ENCODE results near the gene COA7. TPM values are rescaled to one million over a fixed set of nuclear protein-coding genes. Genes with fewer than 3 reads are reported as not detected.

The COA7 gene
- total and polyA plus RNA-seq, 8 donors: 5.4 to 12.2 (median 7.3) TPM; not detected in 1

- Histone ChIP-seq H3K36me3 (no peaks in the 10 kb centered on the region), H3K4me1 (no peaks in the 10 kb centered on the region), H3K27me3 (no peaks in the 10 kb centered on the region), H3K9me3 (no peaks in the 10 kb centered on the region), H3K27ac (no peak overlapping the region), H3K4me3 (no peak overlapping the region)
- intact Hi-C loops (cut with DNase I; ENCODE audit: low total_unique reads): no loop called here
- TF ChIP-seq EP300 (IDR thresholded peaks at IDR 0.05) (no peak), POLR2A (IDR thresholded peaks at IDR 0.05) (no peak), POLR2AphosphoS5 (IDR thresholded peaks at IDR 0.05) (no peak)
- TF ChIP-seq, protein P1, sequence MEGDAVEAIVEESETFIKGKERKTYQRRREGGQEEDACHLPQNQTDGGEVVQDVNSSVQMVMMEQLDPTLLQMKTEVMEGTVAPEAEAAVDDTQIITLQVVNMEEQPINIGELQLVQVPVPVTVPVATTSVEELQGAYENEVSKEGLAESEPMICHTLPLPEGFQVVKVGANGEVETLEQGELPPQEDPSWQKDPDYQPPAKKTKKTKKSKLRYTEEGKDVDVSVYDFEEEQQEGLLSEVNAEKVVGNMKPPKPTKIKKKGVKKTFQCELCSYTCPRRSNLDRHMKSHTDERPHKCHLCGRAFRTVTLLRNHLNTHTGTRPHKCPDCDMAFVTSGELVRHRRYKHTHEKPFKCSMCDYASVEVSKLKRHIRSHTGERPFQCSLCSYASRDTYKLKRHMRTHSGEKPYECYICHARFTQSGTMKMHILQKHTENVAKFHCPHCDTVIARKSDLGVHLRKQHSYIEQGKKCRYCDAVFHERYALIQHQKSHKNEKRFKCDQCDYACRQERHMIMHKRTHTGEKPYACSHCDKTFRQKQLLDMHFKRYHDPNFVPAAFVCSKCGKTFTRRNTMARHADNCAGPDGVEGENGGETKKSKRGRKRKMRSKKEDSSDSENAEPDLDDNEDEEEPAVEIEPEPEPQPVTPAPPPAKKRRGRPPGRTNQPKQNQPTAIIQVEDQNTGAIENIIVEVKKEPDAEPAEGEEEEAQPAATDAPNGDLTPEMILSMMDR (IDR thresholded peaks at IDR 0.05): no peak
- 83 to 94% (median 86%) methylated on average over 2 of the region's 2 CpGs for WGBS, 5 donors
- no peak for DNase-seq
Measured at GRCh38 chr1:52670604-52671003, 27.5 kb downstream of the COA7 start.

DNA sequence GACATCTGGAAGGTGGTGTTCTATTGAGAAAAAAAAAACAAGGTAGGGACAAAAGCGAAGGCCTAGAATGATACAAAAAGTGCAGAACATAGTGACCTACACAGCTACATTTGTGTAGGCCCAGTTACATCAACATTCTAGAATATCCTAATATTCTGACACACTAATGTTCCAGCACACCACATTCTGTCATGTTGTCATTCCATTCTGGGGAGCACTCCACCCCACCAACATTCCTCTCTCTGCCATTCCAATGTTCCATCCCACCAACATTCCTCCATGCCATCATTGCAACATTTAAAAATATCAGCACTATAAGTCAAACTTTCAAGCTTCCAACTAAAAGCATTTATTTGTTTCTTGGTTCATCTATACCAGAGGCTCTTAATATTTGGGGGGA is 28.5 kb downstream of the COA7 start:
- H3K27me3 ChIP-seq: no peaks in the 10 kb centered on the region
- no peak overlapping the region for H3K27ac ChIP-seq
- intact Hi-C loops (cut with DNase I; ENCODE audit: low total_unique reads): no loop called here
- H3K9me3 ChIP-seq: no peaks in the 10 kb centered on the region
- no peaks in the 10 kb centered on the region for H3K4me1 ChIP-seq
- H3K4me3 ChIP-seq: no peak overlapping the region
- 96 to 100% (median 100%) methylated on average over 1 of the region's 1 CpG for WGBS, 5 donors
- TF ChIP-seq, protein P1 (IDR thresholded peaks at IDR 0.05): no peak
- TF ChIP-seq POLR2AphosphoS5 (IDR thresholded peaks at IDR 0.05) (no peak), POLR2A (IDR thresholded peaks at IDR 0.05) (no peak), EP300 (IDR thresholded peaks at IDR 0.05) (no peak)
- no peaks in the 10 kb centered on the region for H3K36me3 ChIP-seq
- DNase-seq: no peak

DNA sequence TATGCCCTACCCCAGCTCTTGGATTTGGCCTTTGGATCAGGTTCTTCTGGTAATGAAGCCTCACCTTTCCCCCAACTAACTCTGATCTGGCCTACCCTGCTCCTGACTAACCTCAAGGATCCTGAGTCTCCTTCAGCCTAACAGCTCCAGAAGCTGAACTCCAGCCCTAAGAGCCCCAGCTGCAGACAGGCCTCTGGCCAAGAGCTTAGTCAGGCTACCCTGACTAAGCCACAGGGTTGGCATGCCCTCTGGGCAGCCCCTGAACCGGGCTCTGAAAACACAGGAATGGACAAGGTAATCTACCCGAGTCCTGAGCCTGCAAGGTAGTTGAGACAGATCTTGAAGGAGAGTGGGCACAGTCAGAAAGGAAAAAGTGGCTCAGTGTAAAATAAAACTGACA is 29.4 kb downstream of the COA7 start:
- Histone ChIP-seq H3K9me3 (no peaks in the 10 kb centered on the region), H3K36me3 (no peaks in the 10 kb centered on the region), H3K27me3 (no peaks in the 10 kb centered on the region), H3K4me1 (no peaks in the 10 kb centered on the region), H3K4me3 (no peak overlapping the region), H3K27ac (no peak overlapping the region)
- intact Hi-C loops (cut with DNase I; ENCODE audit: low total_unique reads): no loop called here
- DNase-seq: no peak
- no peak for TF ChIP-seq POLR2AphosphoS5 (IDR thresholded peaks at IDR 0.05)
- no peak for TF ChIP-seq POLR2A (IDR thresholded peaks at IDR 0.05)
- TF ChIP-seq, protein P1 (IDR thresholded peaks at IDR 0.05): no peak
- TF ChIP-seq EP300 (IDR thresholded peaks at IDR 0.05): no peak
- 83 to 94% (median 92%) methylated on average over 2 of the region's 2 CpGs for WGBS, 5 donors

DNA sequence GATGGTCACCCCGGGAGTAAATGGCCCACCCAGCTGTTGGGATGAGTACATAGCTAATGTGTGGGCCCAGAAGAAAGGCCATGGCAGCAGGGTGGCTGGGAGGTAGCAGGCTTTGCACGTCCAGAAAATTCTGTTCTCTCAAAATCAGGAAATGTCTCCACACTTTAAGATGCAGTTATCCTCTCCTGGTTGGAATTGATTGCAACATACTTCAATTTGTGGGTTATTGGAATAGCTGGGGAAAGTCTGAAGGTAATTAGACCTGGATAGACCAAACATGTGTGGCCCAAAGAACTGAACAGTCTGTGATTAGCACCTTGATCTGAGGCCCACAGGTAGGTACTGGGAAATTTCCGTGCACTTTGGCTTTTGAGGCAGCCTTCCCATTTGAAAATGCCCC is 30.2 kb downstream of the COA7 start:
- H3K4me1 ChIP-seq: peaks cover 0 to 6% (median 3%) of the 10 kb centered on the region in 4 donors
- no peak overlapping the region for H3K27ac ChIP-seq
- TF ChIP-seq, protein P1 (IDR thresholded peaks at IDR 0.05): no peak
- TF ChIP-seq EP300 (IDR thresholded peaks at IDR 0.05) (no peak), POLR2A (IDR thresholded peaks at IDR 0.05) (no peak), POLR2AphosphoS5 (IDR thresholded peaks at IDR 0.05) (no peak)
- no peaks in the 10 kb centered on the region for H3K9me3 ChIP-seq
- no peak overlapping the region for H3K4me3 ChIP-seq
- 86 to 98% (median 91%) methylated on average over 3 of the region's 3 CpGs for WGBS, 5 donors
- no peaks in the 10 kb centered on the region for H3K27me3 ChIP-seq
- no peaks in the 10 kb centered on the region for H3K36me3 ChIP-seq
- intact Hi-C loops (cut with DNase I; ENCODE audit: low total_unique reads): no loop called here
- no peak for DNase-seq

Measured in stomach (tissue), 9 donors.